K562 (cell line): Measurements from ENCODE around the gene ZEB2. TPM values are rescaled to one million over a fixed set of nuclear protein-coding genes. Genes with fewer than 3 reads are reported as not detected.
A peak's percentile ranks its signal among the peaks of the same experiment; 100 is the strongest.

Experiments
- ARID2 ChIP-seq: fragments of 450-650 bp; IDR thresholded peaks from 2 replicates; pipeline ENCODE4 v1.6.1; 2017; ENCODE audit warnings: antibody characterized with exemption, mild to moderate bottlenecking
- BCL6 ChIP-seq: fragments of 250-450 bp; sonication (Bioruptor Pico); IDR thresholded peaks from 2 replicates; pipeline ENCODE4 v1.4.0; 2020
- BHLHE40 ChIP-seq: IDR thresholded peaks from 2 replicates; pipeline ENCODE4 v1.6.1; 2011; ENCODE audit warnings: low read length, improper control_type of control experiment
- BMI1 ChIP-seq: fragments of 150-350 bp; IDR thresholded peaks from 2 replicates; pipeline ENCODE4 v1.6.1; 2014; ENCODE audit warnings: low read length
- CC2D1A ChIP-seq: fragments of 450-650 bp; IDR thresholded peaks from 2 replicates; pipeline ENCODE4 v1.6.1; 2017; ENCODE audit warnings: mild to moderate bottlenecking
- CEBPG ChIP-seq, 3 experiments: fragments of 200-800 bp in 1 of 3; sonication (Bioruptor generic) in 1 of 3; sonication (generic) in 1 of 3; formaldehyde crosslinking in 1 of 3; IDR thresholded peaks in 2 of 3; conservative IDR thresholded peaks in 1 of 3; 2 replicates each; pipeline versions ENCODE4 v1.6.1 to v1.8.0; 2016 to 2022; ENCODE audit warnings: missing compliant biosample characterization in 2 of 3, missing genetic modification characterization in 2 of 3, mild to moderate bottlenecking in 1 of 3, missing genetic modification reagents in 1 of 3
- ESRRB ChIP-seq: fragments of 250-450 bp; sonication (Bioruptor Pico); IDR thresholded peaks from 2 replicates; pipeline ENCODE4 v1.5.0; 2020; ENCODE audit warnings: mild to moderate bottlenecking, moderate library complexity, borderline replicate concordance
- FOSL1 ChIP-seq: fragments of 200-800 bp; sonication (Bioruptor generic); conservative IDR thresholded peaks from 2 replicates; pipeline ENCODE4 v1.6.1; 2016; ENCODE audit warnings: missing genetic modification characterization, missing compliant biosample characterization
- HMG20A ChIP-seq: fragments of 450-650 bp; formaldehyde crosslinking; conservative IDR thresholded peaks from 2 replicates; pipeline ENCODE4 v1.4.0; 2020; ENCODE audit warnings: mild to moderate bottlenecking, mixed read lengths
- IFI16 ChIP-seq: fragments of 250-450 bp; sonication (Bioruptor Pico); IDR thresholded peaks from 2 replicates; pipeline ENCODE4 v2.1.2; 2022; ENCODE audit warnings: mild to moderate bottlenecking, inconsistent platforms
- MAFG ChIP-seq: fragments of 450-650 bp; conservative IDR thresholded peaks from 2 replicates; pipeline ENCODE4 v1.6.1; 2016; ENCODE audit warnings: missing genetic modification characterization, missing compliant biosample characterization
- MTA1 ChIP-seq: fragments of 450-650 bp; IDR thresholded peaks from 2 replicates; pipeline ENCODE4 v1.6.1; 2017; ENCODE audit warnings: borderline replicate concordance
- NCOA6 ChIP-seq: fragments of 450-650 bp; IDR thresholded peaks from 2 replicates; pipeline ENCODE4 v1.6.1; 2017; ENCODE audit warnings: mild to moderate bottlenecking
- NR1H2 ChIP-seq: sonication (generic); formaldehyde crosslinking; IDR thresholded peaks from 2 replicates; pipeline ENCODE4 v1.4.0; 2020; ENCODE audit warnings: mild to moderate bottlenecking, missing genetic modification reagents
- PCBP1 ChIP-seq: fragments of 200-400 bp; formaldehyde crosslinking; IDR thresholded peaks from 2 replicates; pipeline ENCODE4 v1.6.1; 2018; ENCODE audit warnings: mild to moderate bottlenecking, low read depth, low read length; ENCODE audit not compliant: poor library complexity, severe bottlenecking
- PHF21A ChIP-seq: fragments of 450-650 bp; IDR thresholded peaks from 2 replicates; pipeline ENCODE4 v1.6.1; 2017; ENCODE audit warnings: low read depth, borderline replicate concordance
- POU5F1 ChIP-seq: fragments of 150-350 bp; IDR thresholded peaks from 2 replicates; pipeline ENCODE4 v1.6.1; 2014; ENCODE audit warnings: borderline replicate concordance, low read length, low read depth, mild to moderate bottlenecking; ENCODE audit not compliant: partially characterized antibody
- PPARD ChIP-seq: fragments of 250-450 bp; sonication (Bioruptor Pico); IDR thresholded peaks from 2 replicates; pipeline ENCODE4 v1.8.0; 2022; ENCODE audit warnings: inconsistent platforms, mild to moderate bottlenecking, moderate library complexity
- SP1 ChIP-seq: sonication (generic); formaldehyde crosslinking; IDR thresholded peaks from 2 replicates; pipeline ENCODE4 v1.8.1; 2022; ENCODE audit warnings: mild to moderate bottlenecking, missing genetic modification reagents
- SRSF3 ChIP-seq: fragments of 200-400 bp; formaldehyde crosslinking; IDR thresholded peaks from 2 replicates; pipeline ENCODE4 v1.6.1; 2016; ENCODE audit warnings: mild to moderate bottlenecking, low read length, moderate library complexity; ENCODE audit not compliant: insufficient read depth
- TCF15 ChIP-seq: fragments of 250-450 bp; sonication (Bioruptor Pico); IDR thresholded peaks from 2 replicates; pipeline ENCODE4 v1.8.0; 2022; ENCODE audit warnings: moderate library complexity, mild to moderate bottlenecking, inconsistent platforms
- THAP7 ChIP-seq: fragments of 250-450 bp; sonication (Bioruptor Pico); IDR thresholded peaks from 2 replicates; pipeline ENCODE4 v1.5.0; 2021
- XRCC3 ChIP-seq: fragments of 450-650 bp; IDR thresholded peaks from 2 replicates; pipeline ENCODE4 v1.6.1; 2017; ENCODE audit warnings: mild to moderate bottlenecking, moderate library complexity
- YY1 ChIP-seq, 3 experiments: IDR thresholded peaks; 2 replicates each; pipeline ENCODE4 v1.6.1; 2011; ENCODE audit warnings: low read length in 2 of 3, mild to moderate bottlenecking in 2 of 3, moderate library complexity in 2 of 3, borderline replicate concordance in 1 of 3, control low read depth in 1 of 3, low read depth in 1 of 3; ENCODE audit not compliant: insufficient read depth in 3 of 3, insufficient replicate concordance in 2 of 3, control insufficient read depth in 1 of 3, insufficient read length in 1 of 3; ENCODE audit errors: extremely low read depth in 1 of 3
- ZBTB7A ChIP-seq: IDR thresholded peaks from 2 replicates; pipeline ENCODE4 v1.6.1; 2011; ENCODE audit warnings: low read depth, mild to moderate bottlenecking, low read length, moderate library complexity, borderline replicate concordance; ENCODE audit not compliant: control insufficient read depth
- ZFPM2 ChIP-seq: fragments of 250-450 bp; sonication (Bioruptor Pico); IDR thresholded peaks from 2 replicates; pipeline ENCODE4 v1.5.1; 2022; ENCODE audit warnings: mild to moderate bottlenecking
- ZKSCAN8 ChIP-seq: fragments of 200-800 bp; sonication (Bioruptor generic); IDR thresholded peaks from 2 replicates; pipeline ENCODE4 v1.6.1; 2016; ENCODE audit warnings: missing genetic modification characterization, missing compliant biosample characterization
- ZNF143 ChIP-seq: sonication (generic); formaldehyde crosslinking; IDR thresholded peaks from 2 replicates; pipeline ENCODE4 v1.9.0; 2022; ENCODE audit warnings: mild to moderate bottlenecking, missing genetic modification reagents
- ZNF253 ChIP-seq: fragments of 250-450 bp; sonication (Bioruptor Pico); conservative IDR thresholded peaks from 2 replicates; pipeline ENCODE4 v1.6.1; 2021; ENCODE audit warnings: mild to moderate bottlenecking
- ZNF507 ChIP-seq: conservative IDR thresholded peaks from 2 replicates; pipeline ENCODE4 v1.6.1; 2017; ENCODE audit warnings: missing genetic modification characterization, missing compliant biosample characterization
- ZNF766 ChIP-seq: fragments of 200-800 bp; sonication (Bioruptor generic); conservative IDR thresholded peaks from 2 replicates; pipeline ENCODE4 v1.6.1; 2016; ENCODE audit warnings: missing genetic modification characterization, missing compliant biosample characterization
- polyA plus RNA-seq, 8 experiments: library from polyadenylated mRNA; depleted of rRNA in 4 of 8; stranded (reverse) in 5 of 8; unstranded in 3 of 8; fragments of >200 nt; fragmentation: Nextera tagmentation in 2 of 8; fragmentation: Illumina TruSeq in 1 of 8; extraction: Ambion mirVana in 2 of 8; extraction: Trizol in 1 of 8; gene quantifications; 2 replicates each; pipeline versions ENCODE4 v1.2.1 to v1.2.3, GENCODE V29; 2011 to 2014; ENCODE audit warnings: inconsistent platforms in 1 of 8, missing spikeins in 1 of 8
- total RNA-seq, 7 experiments: library from RNA; depleted of rRNA in 6 of 7; stranded (reverse); fragments of >200 nt in 6 of 7; fragmentation: Illumina TruSeq in 2 of 7; extraction: Trizol in 2 of 7; gene quantifications; 2 replicates each; pipeline versions ENCODE4 v1.2.1 to v1.2.3, GENCODE V29; 2011 to 2021; ENCODE audit warnings: low replicate concordance in 1 of 7

Gene ZEB2
- total and polyA plus RNA-seq, 9 of the 15 experiments (the other 6 are each of a cell fraction or from before 2014, with no cell fraction given): 15.1 to 113 (median 72.3) TPM

- no peak for TF ChIP-seq ZNF766
- no peak for TF ChIP-seq ARID2
- TF ChIP-seq BCL6 (CRISPR knock-in tag): no peak
- TF ChIP-seq ZNF507 (tag): no peak
- TF ChIP-seq MTA1: no peak
- TF ChIP-seq NCOA6: no peak
- no peak for TF ChIP-seq MAFG (tag)
- no peak for TF ChIP-seq CC2D1A
- TF ChIP-seq IFI16 (CRISPR knock-in tag): no peak
- no peak for TF ChIP-seq PCBP1
- no peak for TF ChIP-seq HMG20A (CRISPR knock-in tag)
- peak; percentile 70 for TF ChIP-seq FOSL1 (tag)
- no peak for TF ChIP-seq PPARD (CRISPR knock-in tag)
- TF ChIP-seq POU5F1: no peak
- TF ChIP-seq XRCC3: no peak
- TF ChIP-seq ZKSCAN8: no peak
- no peak for TF ChIP-seq SP1 (CRISPR knock-in tag)
- TF ChIP-seq NR1H2: no peak
- no peak for TF ChIP-seq PHF21A
- TF ChIP-seq ZBTB7A: no peak
- no peak for TF ChIP-seq BHLHE40
- peak; percentile 54; the same call in 1 of the 2 replicates for TF ChIP-seq CEBPG (CRISPR knock-in tag; IDR thresholded peaks at IDR 0.05)
- peak; percentile 26 to 46; a peak in 2 of 4 replicates for TF ChIP-seq CEBPG (tag; conservative IDR thresholded peaks at IDR 0.05 in 1 of 2, IDR thresholded peaks at IDR 0.05 in 1 of 2)
- TF ChIP-seq ZFPM2 (CRISPR knock-in tag): no peak
- no peak for TF ChIP-seq ZNF253
- TF ChIP-seq ZNF143: no peak
- TF ChIP-seq SRSF3: no peak
- TF ChIP-seq THAP7 (CRISPR knock-in tag): no peak
- TF ChIP-seq TCF15 (CRISPR knock-in tag): no peak
- TF ChIP-seq BMI1: no peak
- TF ChIP-seq ESRRB (CRISPR knock-in tag): no peak
- TF ChIP-seq YY1 (IDR thresholded peaks at IDR 0.05; ENCODE audit: borderline replicate concordance in 1 of 3, control insufficient read depth in 1 of 3, extremely low read depth in 1 of 3, insufficient read depth in 3 of 3, insufficient read length in 1 of 3, insufficient replicate concordance in 2 of 3, low read depth in 1 of 3, low read length in 2 of 3): no peak
Measured at GRCh38 chr2:144354953-144355352, 165.0 kb downstream of the ZEB2 start (continued).
